HG02970 (cell line): ENCODE data around the gene ENG.
"Not testable (repeated sequence)": the region's sequence is repeated elsewhere in the genome, so short reads cannot be mapped to it uniquely, and the experiment has no call there.

Experiments
- ATAC-seq: cut with Tn5 transposase; IDR thresholded peaks from one replicate; pipeline ENCODE4 v1.9.1; 2021; ENCODE audit warnings: mild to moderate bottlenecking, moderate library complexity, moderate number of reproducible peaks; ENCODE audit not compliant: unreplicated experiment, low FRiP score

The ENG gene

DNA sequence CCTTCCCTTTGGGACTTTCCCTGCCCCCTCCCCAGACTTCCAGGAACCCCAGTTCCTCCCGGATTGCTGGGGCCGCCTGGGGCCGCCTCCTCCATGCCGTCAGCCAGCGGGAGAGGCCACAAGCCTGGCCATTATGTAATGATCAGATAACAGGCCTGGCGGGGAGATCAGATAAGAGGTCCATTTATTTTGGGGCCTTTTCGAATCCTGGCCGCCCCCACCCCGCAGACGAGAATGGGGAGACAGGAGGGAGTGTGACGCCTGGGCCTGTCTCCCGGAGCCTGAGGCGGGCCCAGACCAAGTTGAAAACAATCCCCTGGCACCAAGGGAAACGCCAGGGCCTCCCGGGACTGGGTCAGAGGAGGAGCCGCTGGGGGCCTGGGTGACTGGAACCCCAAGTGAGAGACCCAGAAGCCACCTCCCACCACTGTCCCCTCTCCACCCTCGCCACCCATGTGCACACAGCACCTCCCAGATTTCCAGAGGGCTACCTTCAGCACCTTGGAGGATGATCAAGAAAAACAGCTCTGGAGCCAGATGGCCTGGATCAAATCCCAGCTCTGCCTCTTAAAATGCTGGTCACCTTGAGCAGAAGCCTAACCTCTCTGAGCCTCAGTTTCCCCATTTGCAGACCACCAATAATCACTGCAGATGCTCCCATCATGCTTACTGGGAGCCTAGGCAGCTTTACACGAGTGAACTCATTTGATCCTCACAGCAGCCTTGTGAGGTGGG is 7.8 kb downstream of the ENG start:
- no peak for ATAC-seq

- not testable (repeated sequence) for ATAC-seq
Observed at GRCh38 chr9:127845619-127846018, 8.8 kb downstream of the ENG start.

GRCh38 chr9:127844821-127845359 is 9.6 kb downstream of the ENG start:
- ATAC-seq = no peak

GRCh38 chr9:127841087-127841835 is 13.2 kb downstream of the ENG start:
- no peak for ATAC-seq

GRCh38 chr9:127838375-127839078 is 15.9 kb downstream of the ENG start:
- no peak for ATAC-seq

- ATAC-seq = no peak
Observed at GRCh38 chr9:127837346-127837745, 17.1 kb downstream of the ENG start.

- not testable (repeated sequence) for ATAC-seq
Observed at GRCh38 chr9:127836561-127836960, 17.9 kb downstream of the ENG start.

GRCh38 chr9:127835991-127836516 is 18.4 kb downstream of the ENG start:
- no peak for ATAC-seq

- no peak for ATAC-seq
Observed at GRCh38 chr9:127833555-127833954, 20.9 kb downstream of the ENG start.

- no peak for ATAC-seq
Observed at GRCh38 chr9:127832248-127832647, 22.2 kb downstream of the ENG start.

GRCh38 chr9:127829205-127829906 is 25.1 kb downstream of the ENG start:
- no peak for ATAC-seq

DNA sequence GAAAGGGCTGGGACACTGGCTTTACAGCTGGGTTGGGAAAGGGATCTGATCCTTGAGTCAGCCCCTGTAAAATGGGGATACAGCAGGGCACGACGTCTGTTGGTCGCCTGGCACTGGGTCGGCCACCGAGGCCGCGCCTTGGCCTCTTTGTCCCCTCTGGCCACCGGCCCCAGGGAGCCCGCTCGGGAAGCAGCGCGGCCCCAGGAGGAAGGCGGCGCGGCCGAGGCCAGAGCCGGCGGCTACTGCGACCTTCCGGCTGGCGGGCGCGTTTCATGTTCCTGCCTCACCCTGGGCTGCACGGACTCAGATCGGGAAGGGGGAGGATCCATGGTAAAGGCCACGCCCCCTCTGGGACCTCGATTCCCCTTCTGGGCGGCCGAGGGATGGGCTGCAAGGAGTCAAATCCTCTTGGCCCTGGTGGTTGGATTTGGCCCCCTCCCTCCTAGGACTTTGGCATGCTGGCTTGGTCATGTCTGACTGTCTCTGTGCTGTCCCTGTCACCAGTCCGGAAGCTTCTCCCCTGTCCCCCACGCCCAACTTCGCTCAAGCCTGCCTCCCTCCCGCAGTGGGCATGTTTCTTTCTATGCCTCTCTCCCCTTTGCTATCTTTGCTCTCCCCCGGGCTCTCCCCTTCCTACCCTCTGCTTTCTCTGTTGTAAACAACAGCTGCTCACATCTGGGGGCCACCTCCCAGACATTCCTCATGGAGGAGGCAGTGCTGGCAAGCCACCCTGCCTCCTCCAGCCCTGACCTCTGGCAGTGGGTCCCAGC is 26.0 kb downstream of the ENG start:
- no peak for ATAC-seq

DNA sequence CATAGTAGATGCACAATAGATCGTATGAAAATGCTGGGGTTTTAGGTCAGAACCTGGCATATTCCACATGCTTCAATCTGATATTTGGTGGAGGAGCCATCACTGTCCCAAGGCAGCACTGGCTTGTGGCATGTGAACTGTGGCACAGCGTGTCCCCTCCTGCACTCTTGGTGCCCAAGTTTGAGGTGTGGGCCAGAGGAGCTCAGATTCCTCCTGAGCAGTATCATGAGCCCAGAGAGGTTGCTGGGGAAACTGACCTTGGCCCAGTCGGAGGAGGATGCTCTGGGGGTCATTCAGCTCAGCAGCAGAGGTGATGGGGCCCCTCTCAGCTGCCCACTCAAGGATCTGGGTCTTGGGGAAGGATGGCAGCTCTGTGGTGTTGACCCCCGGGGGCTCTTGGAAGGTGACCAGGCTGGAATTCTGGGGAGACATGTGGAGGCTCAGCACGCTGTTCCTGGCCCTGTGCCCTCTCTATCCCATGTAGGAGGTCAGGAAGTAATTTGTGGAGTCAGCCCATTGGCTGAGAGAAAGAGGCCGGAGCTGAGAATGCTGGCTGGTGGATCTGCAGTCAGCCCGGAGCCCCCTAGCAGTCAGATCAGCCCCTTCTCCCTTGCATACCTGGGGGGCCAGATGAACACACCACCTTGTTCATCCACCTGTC is 28.1 kb downstream of the ENG start:
- ATAC-seq = no peak

- no peak for ATAC-seq
Observed at GRCh38 chr9:127825319-127826051, 29.0 kb downstream of the ENG start.

GRCh38 chr9:127822108-127822507 is 32.4 kb downstream of the ENG start:
- no peak for ATAC-seq

DNA sequence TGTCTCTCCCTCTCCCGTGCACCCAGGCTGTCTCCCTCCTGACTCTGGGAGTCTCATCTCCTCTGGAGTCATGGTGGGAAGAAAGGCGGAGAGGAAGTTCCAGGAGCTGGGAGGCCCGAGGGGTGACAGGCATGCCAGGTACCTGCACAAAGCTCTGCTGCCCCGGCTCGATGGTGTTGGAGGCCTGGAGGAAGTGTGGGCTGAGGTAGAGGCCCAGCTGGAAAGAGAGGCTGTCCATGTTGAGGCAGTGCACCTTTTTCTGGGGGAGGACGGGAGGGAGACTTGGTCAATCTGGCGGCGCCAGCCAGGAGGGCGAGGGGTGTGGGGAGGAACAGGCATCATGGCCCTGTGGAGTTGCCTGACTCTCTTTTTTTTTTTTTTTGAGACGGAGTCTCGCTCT is 35.9 kb downstream of the ENG start:
- ATAC-seq = no peak

GRCh38 chr9:127817881-127818434 is 36.5 kb downstream of the ENG start:
- ATAC-seq = no peak

DNA sequence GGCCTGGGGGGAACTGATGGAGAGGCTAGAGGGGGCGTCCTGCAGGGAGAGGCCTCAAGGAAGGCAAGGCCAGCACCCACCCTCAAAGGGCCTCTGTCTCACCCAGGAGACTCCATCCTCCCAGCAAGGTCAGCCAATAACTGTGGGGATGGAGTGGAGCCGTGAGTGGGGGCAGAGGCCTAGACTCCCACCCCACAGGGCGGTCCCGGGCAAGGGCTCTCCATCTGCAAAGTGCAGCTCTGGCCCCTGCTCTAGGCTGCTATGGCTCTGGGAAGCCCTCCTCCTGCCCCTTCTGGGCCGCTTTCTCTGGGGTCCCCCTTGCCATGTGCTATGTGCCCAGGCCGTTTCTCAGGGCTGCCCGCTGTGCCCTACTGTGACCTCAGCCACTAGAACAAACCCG is 37.7 kb downstream of the ENG start:
- ATAC-seq = no peak
